Right hindlimb (tissue), 1 donor: ENCODE measurements around the gene IGSF21.
"Not testable (repeated sequence)": the region's sequence is repeated elsewhere in the genome, so short reads cannot be mapped to it uniquely, and the experiment has no call there.

Experiments used
- DNase-seq: peaks from one replicate; pipeline ENCODE4 v3.0.0-alpha.2; 2018

Gene IGSF21

DNA sequence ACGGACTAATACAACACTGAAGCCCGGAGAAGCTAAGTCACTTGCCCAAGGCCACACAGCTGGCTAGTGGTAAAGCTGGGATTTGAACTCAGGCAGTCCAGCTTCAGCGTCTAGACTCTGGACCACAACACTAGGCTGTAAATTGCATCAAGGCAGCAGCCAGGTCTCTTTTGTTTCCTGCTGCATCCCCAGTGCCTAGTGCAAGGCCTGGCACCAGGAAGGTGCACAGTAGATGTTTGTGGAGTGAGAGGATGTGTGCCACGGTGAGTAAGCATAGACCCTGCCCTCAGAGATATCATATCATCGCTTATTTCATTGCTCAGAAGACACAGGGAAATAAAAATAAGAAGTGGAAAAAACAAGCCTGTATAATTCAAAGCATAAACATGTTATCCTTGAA is 40.9 kb downstream of the IGSF21 start:
- no peak for DNase-seq

DNA sequence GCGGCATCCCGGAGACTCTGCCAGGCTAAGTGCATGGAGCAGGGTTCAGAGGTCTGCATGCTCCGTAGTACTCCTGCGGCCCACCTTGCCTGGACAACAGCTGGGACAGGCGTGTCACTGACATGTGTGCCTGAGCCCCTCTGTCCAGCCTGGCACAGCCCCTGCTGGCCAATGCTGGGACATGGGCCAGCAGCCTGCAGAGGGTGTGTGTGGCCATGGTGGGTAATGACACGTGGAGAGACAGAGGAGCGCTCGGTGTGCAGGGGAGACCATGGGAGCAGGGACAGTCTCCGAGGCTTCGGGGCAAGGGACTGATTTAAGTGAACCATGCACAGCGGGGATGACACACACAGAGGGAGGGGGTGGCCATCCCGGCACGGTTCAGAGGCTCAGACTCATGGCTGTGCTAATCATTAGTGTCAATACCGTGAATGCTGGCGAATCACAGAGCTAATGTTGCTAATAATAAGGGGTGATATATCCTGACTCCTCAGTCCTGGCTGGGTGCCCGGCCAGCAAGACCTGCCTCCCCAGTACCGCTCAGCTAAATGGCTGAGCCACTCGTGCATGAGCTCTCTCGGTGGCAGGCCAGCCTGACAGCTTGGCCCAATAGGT is 41.5 kb downstream of the IGSF21 start:
- DNase-seq, result no peak

GRCh38 chr1:18151436-18152122 is 44.0 kb downstream of the IGSF21 start:
- no peak for DNase-seq

DNA sequence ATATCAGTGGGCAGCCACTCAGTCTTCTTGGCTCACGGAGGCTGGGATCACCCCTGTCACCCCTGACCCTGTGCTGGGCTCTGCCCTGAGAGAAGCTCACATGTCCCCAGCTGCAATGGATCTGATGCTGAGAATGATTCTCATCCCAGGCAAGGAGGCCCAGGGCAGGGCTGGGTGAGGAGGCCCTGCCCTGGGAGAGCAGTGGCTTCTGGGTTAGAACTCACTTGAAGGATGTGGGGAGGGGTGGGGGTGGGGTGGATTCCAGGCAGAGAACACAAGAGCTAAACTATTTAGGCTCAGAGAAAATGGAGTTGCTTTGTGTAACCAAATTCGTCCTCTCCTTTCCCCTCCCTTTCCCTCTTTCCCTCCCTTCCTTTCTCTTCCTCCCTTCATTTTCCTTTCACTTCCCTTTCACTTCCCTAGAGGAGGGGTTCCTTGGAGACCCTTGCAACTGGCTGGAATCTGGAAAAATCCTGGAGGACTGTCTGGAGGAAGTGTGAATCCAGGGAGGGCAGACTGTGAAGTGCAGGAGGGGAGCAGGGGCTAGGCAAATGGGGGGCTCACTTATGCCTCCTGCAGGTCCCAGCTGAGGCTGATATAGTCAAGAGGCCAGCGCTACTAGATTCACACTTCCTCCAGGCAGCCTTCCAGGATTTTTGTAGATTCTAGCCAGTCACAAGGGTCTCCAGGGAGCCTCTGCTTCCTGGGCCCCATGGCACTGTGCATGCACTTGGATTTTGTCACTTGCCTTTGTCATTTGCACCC is 47.0 kb downstream of the IGSF21 start:
- DNase-seq, result no peak

- DNase-seq, result no peak
Measured at GRCh38 chr1:18155881-18156385, 48.3 kb downstream of the IGSF21 start.

DNA sequence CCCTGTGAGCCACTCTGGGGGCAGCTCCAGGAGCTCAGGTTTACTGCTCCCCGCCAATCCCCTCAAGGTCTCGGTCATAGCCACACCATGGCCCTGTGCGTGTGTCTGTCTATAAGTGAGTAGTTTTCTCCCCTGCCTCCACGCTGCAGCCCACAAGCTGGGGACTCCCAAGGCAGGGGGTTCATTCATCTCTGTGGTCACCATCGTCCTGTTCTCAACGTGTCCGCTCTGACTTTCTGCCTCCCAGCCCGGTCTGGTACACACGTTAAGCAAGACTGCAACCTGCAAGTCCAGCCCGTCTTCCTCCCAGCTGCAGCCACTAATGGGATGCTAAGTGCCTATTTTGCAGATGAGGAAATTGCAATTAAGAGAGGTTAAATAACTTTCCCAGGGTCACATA is 49.8 kb downstream of the IGSF21 start:
- no peak for DNase-seq

GRCh38 chr1:18157968-18158367 is 50.4 kb downstream of the IGSF21 start:
- DNase-seq, result no peak

DNA sequence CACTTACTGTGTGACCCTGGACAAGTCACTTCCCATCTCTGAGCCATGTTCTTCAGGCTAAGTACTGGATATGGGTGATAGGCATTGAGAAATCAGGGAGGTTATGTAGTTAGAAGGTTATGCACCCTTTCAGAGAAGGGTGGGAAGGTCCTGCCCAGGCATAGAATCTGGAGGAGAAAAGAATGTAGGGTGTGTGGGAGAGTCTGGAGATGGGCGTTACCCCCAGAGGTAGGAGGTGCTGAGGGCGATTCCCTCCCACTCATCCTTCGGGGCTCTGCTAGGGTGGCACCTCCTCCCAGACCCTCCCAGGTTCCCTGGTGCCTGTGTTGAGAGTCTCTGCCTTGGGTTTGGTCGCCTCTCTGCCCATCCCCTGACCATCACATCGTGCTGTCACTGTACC is 51.1 kb downstream of the IGSF21 start:
- DNase-seq, result no peak

DNA sequence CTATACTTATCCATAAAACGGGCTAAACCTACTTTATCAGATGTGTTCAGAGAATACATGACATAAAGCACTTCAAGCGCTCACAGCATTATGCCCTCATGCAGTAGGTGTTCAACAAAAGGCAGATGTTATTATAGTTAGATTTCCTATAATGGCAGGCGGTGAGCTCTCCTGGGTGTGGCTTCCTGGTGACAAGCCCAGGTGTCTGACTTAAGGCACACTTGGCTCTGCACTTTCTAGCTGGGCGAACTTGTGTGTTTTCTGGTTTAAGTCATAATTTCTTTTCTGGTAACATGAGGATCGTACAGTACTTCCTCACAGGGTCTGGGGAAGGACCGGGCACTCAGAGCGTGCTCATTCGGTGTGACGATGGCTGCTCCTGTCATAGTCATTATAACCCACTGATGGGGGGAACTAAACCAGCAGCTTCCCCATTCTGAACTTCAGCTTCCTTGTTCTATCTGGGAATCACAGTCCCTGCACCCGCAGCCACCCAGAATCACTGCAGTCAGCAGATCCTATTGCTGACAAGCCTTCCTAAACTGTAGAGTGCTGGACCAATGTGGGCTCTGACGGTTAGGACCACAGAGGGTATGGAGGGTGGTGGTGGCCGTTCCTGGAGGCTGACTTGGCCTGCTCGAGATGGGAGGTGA is 52.8 kb downstream of the IGSF21 start:
- no peak for DNase-seq

- DNase-seq, result no peak
Measured at GRCh38 chr1:18161690-18162089, 54.1 kb downstream of the IGSF21 start.

DNA sequence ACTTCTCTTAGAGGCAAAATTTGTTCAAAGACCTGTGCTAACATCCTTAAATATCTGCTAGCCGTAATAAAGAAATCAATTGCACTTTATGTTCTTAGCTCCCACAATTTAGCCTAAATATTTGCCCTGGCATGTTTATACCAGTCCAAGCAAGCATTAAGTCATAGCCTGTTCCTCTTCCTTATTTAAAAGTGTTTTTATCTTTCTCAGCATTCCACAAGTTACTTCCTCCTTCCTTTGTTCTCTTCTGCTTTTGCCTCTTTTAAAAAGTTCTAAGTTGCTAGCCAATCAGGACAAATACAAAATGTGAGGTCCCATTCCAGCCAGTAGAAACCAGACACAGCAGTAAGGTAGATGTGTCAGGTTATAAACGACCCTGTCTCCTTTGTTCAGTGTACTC is 58.0 kb downstream of the IGSF21 start:
- DNase-seq, result not testable (repeated sequence)

- DNase-seq, result no peak
Measured at GRCh38 chr1:18166341-18166740, 58.7 kb downstream of the IGSF21 start.

DNA sequence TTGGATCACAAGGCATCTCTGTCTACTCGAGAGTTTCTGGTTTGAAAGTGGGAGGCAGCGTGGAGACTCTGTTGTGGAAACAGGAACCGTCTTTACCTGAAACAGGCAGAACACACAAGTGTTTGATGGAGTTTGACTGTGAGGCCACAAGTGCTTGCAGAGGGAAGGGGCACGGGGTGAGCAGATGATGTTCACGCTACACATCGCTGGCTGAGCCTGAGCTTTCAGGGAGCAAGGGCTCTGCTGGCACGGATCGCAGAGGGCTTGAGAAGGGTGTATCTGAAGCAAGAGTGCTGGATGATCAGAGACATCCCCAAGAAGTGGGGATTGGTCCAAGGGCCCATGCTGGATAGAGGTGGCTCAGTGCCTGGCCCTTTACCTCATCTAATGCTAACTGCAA is 59.3 kb downstream of the IGSF21 start:
- no peak for DNase-seq

- no peak for DNase-seq
Measured at GRCh38 chr1:18170444-18170843, 62.8 kb downstream of the IGSF21 start.

GRCh38 chr1:18174037-18174436 is 66.4 kb downstream of the IGSF21 start:
- no peak for DNase-seq

DNA sequence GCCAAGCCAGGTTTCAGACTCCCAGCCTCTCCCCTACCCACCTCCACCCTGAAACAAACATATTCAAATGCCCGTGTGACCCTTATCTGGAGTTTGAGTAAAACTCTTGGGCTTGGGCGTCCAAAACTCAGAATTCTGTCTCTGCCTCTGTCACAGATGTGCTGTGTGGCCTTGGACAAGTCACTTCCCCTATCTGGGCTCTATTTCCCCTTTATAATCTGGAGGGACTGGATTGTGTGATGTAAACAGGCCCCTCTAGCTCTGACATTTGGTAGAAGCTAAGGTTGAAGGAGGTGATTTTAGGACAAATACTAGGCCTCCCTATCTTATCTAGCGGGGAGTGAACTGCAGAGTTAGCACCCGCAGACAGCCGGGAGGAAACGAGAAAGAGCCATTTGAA is 67.5 kb downstream of the IGSF21 start:
- DNase-seq, result no peak

DNA sequence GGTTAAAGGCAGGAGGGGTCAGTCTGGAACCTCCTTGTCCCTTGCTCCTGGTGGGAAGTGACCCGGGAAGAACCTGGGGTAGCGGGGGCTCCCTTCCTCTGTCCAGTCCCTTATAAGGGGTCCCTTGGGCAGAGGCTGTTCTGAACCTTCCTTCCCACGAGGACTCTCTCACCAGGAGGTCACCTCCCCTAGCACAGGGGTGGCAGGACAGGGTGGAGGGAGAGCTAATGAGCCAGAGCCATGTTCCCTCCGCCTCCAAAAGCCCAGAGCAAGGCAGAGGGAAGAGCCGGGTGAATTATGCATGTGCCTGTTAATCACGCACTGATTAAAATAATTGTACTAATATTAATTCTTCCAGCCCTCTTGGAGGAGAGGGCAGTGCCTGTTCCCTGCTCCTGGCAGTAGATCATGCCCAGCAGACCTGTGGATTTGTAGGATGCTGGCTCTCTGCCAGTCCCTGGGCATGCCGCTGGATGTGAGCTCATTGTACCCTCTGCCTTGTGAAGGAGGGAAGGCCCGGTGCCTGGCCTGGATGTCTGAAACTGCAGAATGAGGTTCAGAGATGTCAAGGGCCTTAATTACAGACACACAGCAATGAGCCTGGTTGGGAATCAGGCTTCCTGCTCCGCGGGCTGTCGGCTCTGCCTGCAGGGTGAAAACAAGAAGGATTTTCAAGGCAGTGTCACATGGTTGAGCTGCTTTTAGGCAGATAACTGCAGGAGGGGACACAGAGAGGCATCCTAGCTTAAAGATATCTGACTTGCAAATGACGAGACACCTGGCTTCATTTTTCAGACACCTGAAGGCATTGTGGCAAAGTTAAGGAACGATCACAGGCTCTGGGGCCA is 68.2 kb downstream of the IGSF21 start:
- no peak for DNase-seq

GRCh38 chr1:18176619-18177018 is 69.0 kb downstream of the IGSF21 start:
- no peak for DNase-seq

DNA sequence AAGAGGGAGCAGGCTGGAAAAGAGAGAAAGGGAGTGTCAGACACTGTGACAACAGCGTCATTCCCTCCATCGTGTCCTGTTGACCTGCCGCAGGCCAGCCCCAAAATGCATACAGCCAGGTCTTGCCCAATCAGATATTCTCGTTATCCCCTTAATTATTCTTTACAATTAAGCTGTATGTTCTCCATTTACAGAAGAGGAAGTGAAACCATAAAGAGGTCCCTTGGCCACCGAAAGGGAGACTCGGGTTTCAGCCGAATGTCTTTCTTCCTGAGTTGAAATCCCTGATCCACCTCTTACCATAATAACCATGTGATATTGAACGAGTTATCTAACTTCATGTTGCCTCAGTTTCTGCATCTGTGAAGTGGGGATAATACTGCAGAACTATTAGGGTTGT is 70.5 kb downstream of the IGSF21 start:
- no peak for DNase-seq

DNA sequence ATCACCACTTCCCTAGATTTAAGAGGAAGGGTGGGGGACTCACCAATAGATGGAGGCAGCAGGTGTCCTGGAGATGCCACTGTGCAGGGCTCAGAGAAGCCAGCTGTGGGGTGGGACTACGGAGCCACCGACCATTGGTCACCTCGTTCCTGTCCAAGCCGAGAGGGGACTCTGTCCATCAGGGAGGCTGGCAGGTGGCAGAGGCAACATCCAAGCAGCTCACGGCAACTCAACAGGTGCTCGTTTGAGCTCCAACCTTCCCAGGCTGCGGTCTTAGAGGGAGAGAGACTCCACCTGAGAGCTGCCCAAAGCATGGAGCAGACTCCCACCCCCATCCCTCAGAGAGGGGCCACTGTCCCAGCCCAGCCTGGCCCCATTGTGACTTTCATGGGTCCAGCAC is 71.4 kb downstream of the IGSF21 start:
- DNase-seq, result no peak

DNA sequence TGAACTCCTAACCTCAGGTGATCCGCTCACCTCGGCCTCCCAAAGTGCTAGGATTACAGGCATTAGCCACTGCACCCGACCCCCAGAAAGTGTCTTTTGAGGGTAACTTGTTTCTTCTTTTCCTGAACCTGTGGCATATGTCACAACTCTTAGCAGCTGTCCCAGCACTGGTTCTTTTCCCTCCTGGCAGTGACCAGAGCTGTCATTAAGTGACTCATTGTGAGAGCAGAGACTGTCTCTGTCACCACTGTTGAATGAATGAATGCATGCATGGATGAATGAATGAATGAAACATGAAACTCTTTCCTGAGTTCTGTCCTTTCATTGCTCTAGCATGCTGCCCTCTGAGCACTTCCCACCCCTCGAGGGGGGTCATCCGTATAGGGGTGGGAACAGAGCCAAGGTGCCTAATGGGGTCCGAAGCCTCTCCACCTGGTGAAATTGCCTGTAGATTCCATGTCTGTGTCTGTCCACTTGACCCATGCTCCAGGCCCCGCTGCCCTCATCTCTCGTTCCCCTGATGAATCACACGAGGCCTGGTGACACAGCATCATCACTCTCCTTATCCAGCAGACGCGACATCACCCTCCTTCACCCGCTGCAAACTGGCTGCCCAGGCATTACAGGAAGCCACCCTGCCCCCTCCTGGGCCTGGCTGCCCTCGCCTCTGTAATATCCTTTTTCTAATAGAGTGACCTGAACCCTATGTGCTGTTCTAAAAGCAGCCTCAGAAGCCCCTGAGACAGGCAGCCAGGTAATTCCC is 75.0 kb downstream of the IGSF21 start:
- no peak for DNase-seq

DNA sequence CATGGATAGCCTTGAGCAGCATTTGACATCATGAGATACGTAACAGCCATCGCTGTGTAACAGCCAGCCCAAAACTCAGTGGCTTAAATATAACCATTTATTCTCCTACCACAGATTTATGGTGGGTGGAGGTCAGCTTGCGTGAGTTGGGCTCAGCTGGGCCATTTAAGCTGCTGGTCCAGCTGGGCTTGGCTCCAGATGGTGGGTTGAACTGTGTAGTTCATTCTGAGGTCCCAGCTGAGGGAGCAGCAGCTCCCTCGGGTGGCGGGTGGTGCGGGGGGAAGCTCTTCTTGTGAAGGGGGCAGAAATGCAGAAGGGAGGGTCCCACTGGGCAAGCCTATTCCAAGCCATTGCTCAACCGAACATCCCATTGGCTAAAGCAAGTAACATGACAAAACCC is 75.9 kb downstream of the IGSF21 start:
- no peak for DNase-seq
